Hematopoietic multipotent progenitor cell (in vitro differentiated cells): ENCODE data around the gene ALKBH2. TPM values are rescaled to one million over a fixed set of nuclear protein-coding genes. Genes with fewer than 3 reads are reported as not detected.
"Not testable (repeated sequence)": the region's sequence is repeated elsewhere in the genome, so short reads cannot be mapped to it uniquely, and the experiment has no call there.

Source experiments
- DNase-seq, 3 donors: peaks; one replicate each; pipeline ENCODE4 v3.0.0-alpha.2; 2011 to 2015; ENCODE audit warnings: low read depth in 2 of 3, low spot score in 2 of 3
- total RNA-seq: library from RNA; depleted of rRNA; stranded (reverse); fragments of >200 nt; gene quantifications from one replicate; pipeline ENCODE4 v1.2.3, GENCODE V29; 2012

Gene ALKBH2
- total RNA-seq, 1 donor: 22.6 TPM

GRCh38 chr12:109074866-109075265 lies 18.4 kb downstream of the ALKBH2 start:
- no peak for DNase-seq

GRCh38 chr12:109069307-109070271 lies 23.7 kb downstream of the ALKBH2 start:
- DNase-seq: no peak

GRCh38 chr12:109065853-109066193 lies 27.4 kb downstream of the ALKBH2 start:
- no peak for DNase-seq

GRCh38 chr12:109065154-109065852 lies 28.0 kb downstream of the ALKBH2 start:
- no peak for DNase-seq

- DNase-seq: no peak
Measured at GRCh38 chr12:109064143-109064542, 29.1 kb downstream of the ALKBH2 start.

- no peak for DNase-seq
Measured at GRCh38 chr12:109058773-109059172, 34.5 kb downstream of the ALKBH2 start.

GRCh38 chr12:109057376-109057775 lies 35.9 kb downstream of the ALKBH2 start:
- no peak for DNase-seq

- no peak for DNase-seq
Measured at GRCh38 chr12:109056891-109057290, 36.4 kb downstream of the ALKBH2 start.

- no peak for DNase-seq
Measured at GRCh38 chr12:109054520-109054919, 38.8 kb downstream of the ALKBH2 start.

GRCh38 chr12:109054124-109054513 lies 39.2 kb downstream of the ALKBH2 start:
- not testable (repeated sequence) for DNase-seq

GRCh38 chr12:109053382-109054123 lies 39.7 kb downstream of the ALKBH2 start:
- DNase-seq: peak; percentile 16 to 61 (median 48)

- DNase-seq: peak; percentile 75 to 90 (median 87)
Measured at GRCh38 chr12:109052414-109053323, 40.6 kb downstream of the ALKBH2 start, which contains the start of gene USP30. USP30 (plus strand) TSS chr12:109052576; CDS start chr12:109052679, 103 bp downstream.

GRCh38 chr12:109052097-109052413 lies 41.2 kb downstream of the ALKBH2 start:
- no peak for DNase-seq

- DNase-seq: not testable (repeated sequence)
Measured at GRCh38 chr12:109049794-109050193, 43.5 kb downstream of the ALKBH2 start.

- DNase-seq: not testable (repeated sequence)
Measured at GRCh38 chr12:109048706-109049105, 44.6 kb downstream of the ALKBH2 start.

- DNase-seq: no peak
Measured at GRCh38 chr12:109047081-109047805, 46.0 kb downstream of the ALKBH2 start.

- DNase-seq: no peak
Measured at GRCh38 chr12:109044241-109044640, 49.0 kb downstream of the ALKBH2 start.
